HepG2 (cell line): ENCODE results near the gene MTFP1. TPM values are rescaled to one million over a fixed set of nuclear protein-coding genes. Genes with fewer than 3 reads are reported as not detected.

Experiments
- AKAP8 ChIP-seq: sonication (generic); formaldehyde crosslinking; IDR thresholded peaks from 2 replicates; pipeline ENCODE4 v1.5.1; 2020; ENCODE audit warnings: mild to moderate bottlenecking, missing genetic modification reagents
- ATF2 ChIP-seq: sonication (generic); formaldehyde crosslinking; IDR thresholded peaks from 2 replicates; pipeline ENCODE4 v1.4.0; 2020; ENCODE audit warnings: missing genetic modification reagents
- DNMT3B ChIP-seq: conservative IDR thresholded peaks from 2 replicates; pipeline ENCODE4 v1.6.1; 2016; ENCODE audit warnings: missing biosample characterization, control low read depth
- FOSL2 ChIP-seq: sonication (generic); formaldehyde crosslinking; IDR thresholded peaks from 2 replicates; pipeline ENCODE4 v1.4.0; 2020; ENCODE audit warnings: missing genetic modification reagents
- FOXA1 ChIP-seq, 2 experiments: fragments of 450-650 bp in 1 of 2; sonication (generic) in 1 of 2; formaldehyde crosslinking in 1 of 2; IDR thresholded peaks; 2 replicates each; pipeline versions ENCODE4 v1.4.0 to v1.6.1; 2016 to 2020; ENCODE audit warnings: missing genetic modification reagents in 1 of 2
- KLF15 ChIP-seq: sonication (generic); formaldehyde crosslinking; IDR thresholded peaks from 2 replicates; pipeline ENCODE4 v1.8.1; 2023; ENCODE audit warnings: borderline replicate concordance, mild to moderate bottlenecking, inconsistent platforms, missing genetic modification reagents, mixed read lengths
- POLR2A ChIP-seq, 2 experiments: IDR thresholded peaks; 2 replicates each; pipeline ENCODE4 v1.6.1; 2011; ENCODE audit warnings: low read depth in 2 of 2, low read length in 2 of 2, mild to moderate bottlenecking in 1 of 2, moderate library complexity in 1 of 2; ENCODE audit not compliant: insufficient read depth in 1 of 2
- TMF1 ChIP-seq: sonication (generic); formaldehyde crosslinking; IDR thresholded peaks from 2 replicates; pipeline ENCODE4 v1.8.1; 2022; ENCODE audit warnings: low read depth, missing genetic modification reagents
- ZBTB20 ChIP-seq: sonication (generic); formaldehyde crosslinking; IDR thresholded peaks from 2 replicates; pipeline ENCODE4 v1.8.1; 2023; ENCODE audit warnings: missing genetic modification reagents, low read depth, mild to moderate bottlenecking, borderline replicate concordance
- ZFP41 ChIP-seq: sonication (generic); formaldehyde crosslinking; IDR thresholded peaks from 2 replicates; pipeline ENCODE4 v1.4.0; 2020; ENCODE audit warnings: mild to moderate bottlenecking, missing genetic modification reagents, borderline replicate concordance
- ZNF710 ChIP-seq: sonication (generic); formaldehyde crosslinking; IDR thresholded peaks from 2 replicates; pipeline ENCODE4 v1.5.0; 2020; ENCODE audit warnings: mild to moderate bottlenecking, missing genetic modification reagents, borderline replicate concordance
- polyA plus RNA-seq, 8 experiments: library from polyadenylated mRNA; depleted of rRNA in 3 of 8; stranded (reverse) in 7 of 8; unstranded in 1 of 8; fragments of >200 nt; fragmentation: Illumina TruSeq in 4 of 8; extraction: Trizol in 4 of 8; gene quantifications; 2 replicates each; pipeline versions ENCODE4 v1.2.1 to v1.2.3, GENCODE V29; 2011 to 2016; ENCODE audit warnings: low read depth in 4 of 8, missing spikeins in 1 of 8, mixed read lengths in 1 of 8; ENCODE audit not compliant: insufficient read depth in 1 of 8
- total RNA-seq, 5 experiments: library from RNA; depleted of rRNA; stranded (reverse); fragments of >200 nt; fragmentation: Illumina TruSeq; extraction: Trizol; gene quantifications; 2 replicates each; pipeline ENCODE4 v1.2.3, GENCODE V29; 2016; ENCODE audit warnings: low read depth in 1 of 5
- TF ChIP-seq, protein P1 (sequence below): IDR thresholded peaks from 2 replicates; pipeline ENCODE4 v1.4.0; 2020; ENCODE audit warnings: mild to moderate bottlenecking, missing genetic modification reagents
- TF ChIP-seq, protein P2 (sequence below): sonication (generic); formaldehyde crosslinking; IDR thresholded peaks from 2 replicates; pipeline ENCODE4 v1.4.0; 2020; ENCODE audit warnings: missing genetic modification reagents
- TF ChIP-seq, protein P3 (sequence below): sonication (generic); formaldehyde crosslinking; IDR thresholded peaks from 2 replicates; pipeline ENCODE4 v1.4.0; 2020; ENCODE audit warnings: mild to moderate bottlenecking, missing genetic modification reagents

MTFP1 gene
- total and polyA plus RNA-seq, 2 of the 13 experiments (the other 11 are each of a cell fraction or from before 2014, with no cell fraction given): 29.5 to 45.6 TPM

DNA sequence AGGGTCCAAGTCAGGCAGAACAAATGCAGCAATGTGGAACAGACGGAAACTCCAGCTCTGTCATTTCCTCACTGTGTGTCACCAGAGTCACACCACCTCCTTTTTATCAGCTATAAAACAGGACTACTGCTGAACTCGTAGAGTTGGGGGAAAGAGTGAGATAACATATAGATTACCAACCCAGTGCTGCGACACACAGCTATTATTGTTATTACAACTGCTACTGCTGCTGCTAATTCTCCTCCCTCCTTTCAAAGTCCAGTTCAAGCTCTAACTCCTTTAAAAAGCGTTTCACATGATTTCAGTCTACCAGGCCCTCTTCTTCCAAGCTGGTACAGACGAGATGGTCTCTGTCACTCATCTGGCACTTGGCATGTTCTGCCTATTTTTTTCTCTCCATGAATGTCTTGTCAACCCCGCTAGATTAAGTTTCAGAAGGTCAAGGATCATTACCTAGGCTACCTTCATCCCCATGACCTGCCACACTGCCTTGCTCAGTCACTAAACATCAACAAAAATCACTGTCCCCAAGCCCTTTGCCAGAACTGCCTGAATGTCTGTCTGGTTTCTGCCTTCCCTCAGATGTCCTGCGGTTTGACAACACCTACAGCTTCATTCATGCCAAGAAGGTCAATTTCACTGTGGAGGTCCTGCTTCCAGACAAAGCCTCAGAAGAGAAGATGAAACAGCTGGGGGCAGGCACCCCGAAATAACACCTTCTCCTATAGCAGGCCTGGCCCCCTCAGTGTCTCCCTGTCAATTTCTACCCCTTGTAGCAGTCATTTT is 3.7 kb upstream of the MTFP1 start (continued):
- TF ChIP-seq, protein P1, sequence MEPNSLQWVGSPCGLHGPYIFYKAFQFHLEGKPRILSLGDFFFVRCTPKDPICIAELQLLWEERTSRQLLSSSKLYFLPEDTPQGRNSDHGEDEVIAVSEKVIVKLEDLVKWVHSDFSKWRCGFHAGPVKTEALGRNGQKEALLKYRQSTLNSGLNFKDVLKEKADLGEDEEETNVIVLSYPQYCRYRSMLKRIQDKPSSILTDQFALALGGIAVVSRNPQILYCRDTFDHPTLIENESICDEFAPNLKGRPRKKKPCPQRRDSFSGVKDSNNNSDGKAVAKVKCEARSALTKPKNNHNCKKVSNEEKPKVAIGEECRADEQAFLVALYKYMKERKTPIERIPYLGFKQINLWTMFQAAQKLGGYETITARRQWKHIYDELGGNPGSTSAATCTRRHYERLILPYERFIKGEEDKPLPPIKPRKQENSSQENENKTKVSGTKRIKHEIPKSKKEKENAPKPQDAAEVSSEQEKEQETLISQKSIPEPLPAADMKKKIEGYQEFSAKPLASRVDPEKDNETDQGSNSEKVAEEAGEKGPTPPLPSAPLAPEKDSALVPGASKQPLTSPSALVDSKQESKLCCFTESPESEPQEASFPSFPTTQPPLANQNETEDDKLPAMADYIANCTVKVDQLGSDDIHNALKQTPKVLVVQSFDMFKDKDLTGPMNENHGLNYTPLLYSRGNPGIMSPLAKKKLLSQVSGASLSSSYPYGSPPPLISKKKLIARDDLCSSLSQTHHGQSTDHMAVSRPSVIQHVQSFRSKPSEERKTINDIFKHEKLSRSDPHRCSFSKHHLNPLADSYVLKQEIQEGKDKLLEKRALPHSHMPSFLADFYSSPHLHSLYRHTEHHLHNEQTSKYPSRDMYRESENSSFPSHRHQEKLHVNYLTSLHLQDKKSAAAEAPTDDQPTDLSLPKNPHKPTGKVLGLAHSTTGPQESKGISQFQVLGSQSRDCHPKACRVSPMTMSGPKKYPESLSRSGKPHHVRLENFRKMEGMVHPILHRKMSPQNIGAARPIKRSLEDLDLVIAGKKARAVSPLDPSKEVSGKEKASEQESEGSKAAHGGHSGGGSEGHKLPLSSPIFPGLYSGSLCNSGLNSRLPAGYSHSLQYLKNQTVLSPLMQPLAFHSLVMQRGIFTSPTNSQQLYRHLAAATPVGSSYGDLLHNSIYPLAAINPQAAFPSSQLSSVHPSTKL (CRISPR knock-in tag): peak; percentile 55; the same call in 1 of the 2 replicates
- TF ChIP-seq FOSL2 (CRISPR knock-in tag): 0 out of 2 replicates have a peak, but pooled peaks have one; percentile 7
- no peak for TF ChIP-seq AKAP8
- no peak for TF ChIP-seq TMF1
- peak; percentile 61 to 81; a peak in 3 of 4 replicates for TF ChIP-seq POLR2A (IDR thresholded peaks at IDR 0.05; ENCODE audit: insufficient read depth in 1 of 2, low read depth in 2 of 2, low read length in 2 of 2)
- TF ChIP-seq ATF2 (CRISPR knock-in tag): 0 out of 2 replicates have a peak, but pooled peaks have one; percentile 19
- no peak for TF ChIP-seq FOXA1 (IDR thresholded peaks at IDR 0.05)
- TF ChIP-seq FOXA1 (CRISPR knock-in tag; IDR thresholded peaks at IDR 0.05): no peak
- TF ChIP-seq, protein P2, sequence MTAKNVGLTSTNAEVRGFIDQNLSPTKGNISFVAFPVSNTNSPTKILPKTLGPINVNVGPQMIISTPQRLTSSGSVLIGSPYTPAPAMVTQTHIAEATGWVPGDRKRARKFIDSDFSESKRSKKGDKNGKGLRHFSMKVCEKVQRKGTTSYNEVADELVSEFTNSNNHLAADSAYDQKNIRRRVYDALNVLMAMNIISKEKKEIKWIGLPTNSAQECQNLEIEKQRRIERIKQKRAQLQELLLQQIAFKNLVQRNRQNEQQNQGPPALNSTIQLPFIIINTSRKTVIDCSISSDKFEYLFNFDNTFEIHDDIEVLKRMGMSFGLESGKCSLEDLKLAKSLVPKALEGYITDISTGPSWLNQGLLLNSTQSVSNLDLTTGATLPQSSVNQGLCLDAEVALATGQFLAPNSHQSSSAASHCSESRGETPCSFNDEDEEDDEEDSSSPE (CRISPR knock-in tag): peak; percentile 18; the same call in 1 of the 2 replicates
- no peak for TF ChIP-seq KLF15
- no peak for TF ChIP-seq ZFP41 (CRISPR knock-in tag)
- no peak for TF ChIP-seq DNMT3B (CRISPR knock-in tag)
- peak; percentile 69; the same call in 1 of the 2 replicates for TF ChIP-seq ZBTB20 (CRISPR knock-in tag)
- TF ChIP-seq, protein P3, sequence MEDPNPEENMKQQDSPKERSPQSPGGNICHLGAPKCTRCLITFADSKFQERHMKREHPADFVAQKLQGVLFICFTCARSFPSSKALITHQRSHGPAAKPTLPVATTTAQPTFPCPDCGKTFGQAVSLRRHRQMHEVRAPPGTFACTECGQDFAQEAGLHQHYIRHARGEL (CRISPR knock-in tag): no peak
- peak; percentile 48; the same call in 1 of the 2 replicates for TF ChIP-seq ZNF710 (CRISPR knock-in tag)
